Left lung (tissue), 10 donors: ENCODE data around the gene HDHD2. TPM values are rescaled to one million over a fixed set of nuclear protein-coding genes. Genes with fewer than 3 reads are reported as not detected.
"Not testable (repeated sequence)": the region's sequence is repeated elsewhere in the genome, so short reads cannot be mapped to it uniquely, and the experiment has no call there.

ENCODE experiments used
- ATAC-seq: fragments of 200-7000 bp; cut with Tn5 transposase; one replicate; pipeline ENCODE4 v1.9.1; 2020; ENCODE audit warnings: moderate library complexity
- DNase-seq, 4 donors: peaks; one replicate each; pipeline ENCODE4 v3.0.0-alpha.2; 2013 to 2020
- H3K27ac ChIP-seq, 2 donors: fragments of 200-600 bp; sonication (generic) in 1 of 2; one replicate each; pipeline versions ENCODE4 v1.5.0 to v1.8.0; 2020 to 2021
- H3K27me3 ChIP-seq, 2 donors: fragments of 200-600 bp; sonication (generic) in 1 of 2; one replicate each; pipeline versions ENCODE4 v1.5.0 to v1.8.0; 2020 to 2021
- H3K36me3 ChIP-seq, 2 donors: fragments of 200-600 bp; sonication (generic) in 1 of 2; one replicate each; pipeline versions ENCODE4 v1.5.0 to v1.8.0; 2020 to 2021
- H3K4me1 ChIP-seq, 2 donors: fragments of 200-600 bp; one replicate each; pipeline ENCODE4 v1.8.0; 2021
- H3K4me3 ChIP-seq, 2 donors: fragments of 200-600 bp; sonication (generic) in 1 of 2; one replicate each; pipeline versions ENCODE4 v1.5.0 to v1.8.0; 2020 to 2021; ENCODE audit warnings: mild to moderate bottlenecking in 1 of 2
- H3K9me3 ChIP-seq, 2 donors: fragments of 200-600 bp; sonication (generic) in 1 of 2; one replicate each; pipeline versions ENCODE4 v1.5.0 to v1.8.0; 2020 to 2021
- intact Hi-C, 2 donors: fragments of 100-400 bp; cut with DNase I; formaldehyde crosslinking; loops; one replicate each; pipeline versions ENCODE4 v1.11.2 to v1.14.2; 2022
- polyA plus RNA-seq, 6 donors: library from polyadenylated mRNA; unstranded; fragments of 120-200 nt; gene quantifications; one replicate each; pipeline ENCODE4 v1.2.1, GENCODE V29; 2013; ENCODE audit not compliant: insufficient read length in 6 of 6
- total RNA-seq, 2 donors: library from RNA; stranded (reverse); fragmentation: NEBNext Ultra II Directional; extraction: Animal tissue kit (Norgen Biotek cat#: 25700); gene quantifications; one replicate each; pipeline ENCODE4 v1.2.1, GENCODE V29; 2021
- TF ChIP-seq, protein P1 (sequence below), 2 donors: fragments of 200-600 bp; sonication (generic) in 1 of 2; IDR thresholded peaks; one replicate each; pipeline versions ENCODE4 v1.5.0 to v1.8.0; 2021; ENCODE audit warnings: antibody characterized with exemption in 2 of 2
- donor health status: DM: no; HTN: yes; CAD: no.
- donor health status: DM: no; HTN: no; CAD: no.

HDHD2 gene
- total and polyA plus RNA-seq, 8 donors: 35.9 to 56.3 (median 47.7) TPM

DNA sequence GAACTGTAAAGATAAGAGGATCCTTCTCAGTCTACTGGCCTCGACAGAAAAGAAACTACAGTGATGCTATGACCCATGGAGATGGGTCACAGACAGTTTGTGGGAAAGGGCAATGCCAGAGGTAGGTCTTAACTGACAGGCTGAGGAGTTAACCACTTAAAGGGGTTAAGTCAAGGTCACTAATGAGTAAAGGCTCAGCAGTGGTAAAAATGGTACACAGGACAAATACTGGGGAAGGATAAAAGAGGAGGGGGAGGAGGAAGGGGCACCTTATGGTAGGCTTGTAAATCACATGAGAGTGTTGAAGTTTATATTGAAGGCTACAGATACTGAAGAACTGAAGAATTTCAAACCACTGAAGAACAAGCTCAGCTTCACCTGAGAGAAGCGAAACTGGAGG, 16.0 kb upstream of the HDHD2 start:
- intact Hi-C loops: no loop called here
- Histone ChIP-seq H3K4me1 (peaks cover 0 to 3% of the 10 kb centered on the region in 2 donors), H3K36me3 (no peaks in the 10 kb centered on the region), H3K27me3 (no peaks in the 10 kb centered on the region), H3K9me3 (no peaks in the 10 kb centered on the region), H3K4me3 (no peak overlapping the region), H3K27ac (no peak overlapping the region)
- TF ChIP-seq, protein P1, sequence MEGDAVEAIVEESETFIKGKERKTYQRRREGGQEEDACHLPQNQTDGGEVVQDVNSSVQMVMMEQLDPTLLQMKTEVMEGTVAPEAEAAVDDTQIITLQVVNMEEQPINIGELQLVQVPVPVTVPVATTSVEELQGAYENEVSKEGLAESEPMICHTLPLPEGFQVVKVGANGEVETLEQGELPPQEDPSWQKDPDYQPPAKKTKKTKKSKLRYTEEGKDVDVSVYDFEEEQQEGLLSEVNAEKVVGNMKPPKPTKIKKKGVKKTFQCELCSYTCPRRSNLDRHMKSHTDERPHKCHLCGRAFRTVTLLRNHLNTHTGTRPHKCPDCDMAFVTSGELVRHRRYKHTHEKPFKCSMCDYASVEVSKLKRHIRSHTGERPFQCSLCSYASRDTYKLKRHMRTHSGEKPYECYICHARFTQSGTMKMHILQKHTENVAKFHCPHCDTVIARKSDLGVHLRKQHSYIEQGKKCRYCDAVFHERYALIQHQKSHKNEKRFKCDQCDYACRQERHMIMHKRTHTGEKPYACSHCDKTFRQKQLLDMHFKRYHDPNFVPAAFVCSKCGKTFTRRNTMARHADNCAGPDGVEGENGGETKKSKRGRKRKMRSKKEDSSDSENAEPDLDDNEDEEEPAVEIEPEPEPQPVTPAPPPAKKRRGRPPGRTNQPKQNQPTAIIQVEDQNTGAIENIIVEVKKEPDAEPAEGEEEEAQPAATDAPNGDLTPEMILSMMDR (IDR thresholded peaks at IDR 0.05): no peak
- DNase-seq: no peak
- no peak for ATAC-seq

- no peak overlapping the region for H3K27ac ChIP-seq
- H3K4me3 ChIP-seq: no peak overlapping the region
- ATAC-seq (peak; percentile 29), DNase-seq (no peak)
- intact Hi-C loops: no loop called here
- no peaks in the 10 kb centered on the region for H3K27me3 ChIP-seq
- TF ChIP-seq, protein P1 (IDR thresholded peaks at IDR 0.05): no peak
- no peaks in the 10 kb centered on the region for H3K9me3 ChIP-seq
- H3K4me1 ChIP-seq: peaks cover 0 to 3% of the 10 kb centered on the region in 2 donors
- no peaks in the 10 kb centered on the region for H3K36me3 ChIP-seq
These were observed 12.9 kb upstream of the HDHD2 start for GRCh38 chr18:47163241-47163640.

DNA sequence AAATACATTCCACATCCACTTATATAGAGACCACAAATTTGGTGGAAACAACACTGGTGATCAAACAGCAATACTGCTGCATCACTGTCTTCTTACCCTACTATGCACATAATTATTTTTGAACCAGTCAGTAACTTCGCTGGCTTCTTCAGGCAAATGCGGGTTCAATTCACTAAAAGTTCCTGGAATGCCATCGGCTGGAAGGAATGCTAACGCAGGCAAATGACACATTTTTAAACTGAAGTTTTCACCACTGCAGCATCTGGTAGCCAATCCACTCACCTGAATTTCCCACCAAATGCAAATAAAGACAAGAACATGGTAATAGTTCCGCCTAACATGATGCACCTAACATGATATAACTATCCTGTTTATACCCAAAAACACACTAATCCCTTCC, 10.0 kb upstream of the HDHD2 start:
- no peaks in the 10 kb centered on the region for H3K9me3 ChIP-seq
- TF ChIP-seq, protein P1 (IDR thresholded peaks at IDR 0.05): no peak
- H3K27ac ChIP-seq: no peak overlapping the region
- no peak overlapping the region for H3K4me3 ChIP-seq
- H3K4me1 ChIP-seq: no peaks in the 10 kb centered on the region
- intact Hi-C loops: no loop called here
- H3K36me3 ChIP-seq: peaks cover 0 to 12% of the 10 kb centered on the region in 2 donors
- H3K27me3 ChIP-seq: no peaks in the 10 kb centered on the region
- no peak for ATAC-seq
- DNase-seq: no peak

DNA sequence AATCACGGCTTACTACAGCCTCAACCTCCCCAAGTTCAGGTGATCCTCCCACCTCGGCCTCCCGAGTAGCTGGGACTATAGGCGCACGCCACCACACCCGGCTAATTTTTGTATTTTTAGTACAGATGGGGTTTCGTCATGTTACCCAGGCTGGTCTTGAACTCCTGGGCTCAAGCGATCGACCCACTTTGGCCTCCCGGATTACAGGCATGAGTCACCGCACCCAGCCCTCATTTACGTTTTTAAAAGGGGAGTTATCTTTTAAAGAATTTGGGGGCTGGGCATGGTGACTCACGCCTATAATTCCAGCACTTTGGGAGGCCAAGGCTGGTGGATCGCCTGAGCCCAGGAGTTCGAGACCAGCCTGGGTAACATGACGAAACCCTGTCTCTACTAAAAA, 8.1 kb upstream of the HDHD2 start:
- peak in 1 of 4 donors; percentile 28 for DNase-seq
- H3K4me1 ChIP-seq, ATAC-seq, H3K27me3 ChIP-seq, H3K27ac ChIP-seq, H3K9me3 ChIP-seq, H3K4me3 ChIP-seq, intact Hi-C loops: not testable (repeated sequence)
- H3K36me3 ChIP-seq: peaks cover 0 to 30% of the 10 kb centered on the region in 2 donors

GRCh38 chr18:47151439-47151838, 1.1 kb upstream of the HDHD2 start:
- peaks cover 8 to 28% of the 10 kb centered on the region in 2 donors for H3K4me1 ChIP-seq
- peaks cover 0 to 31% of the 10 kb centered on the region in 2 donors for H3K36me3 ChIP-seq
- no peaks in the 10 kb centered on the region for H3K9me3 ChIP-seq
- H3K4me3 ChIP-seq: peak overlapping the region in 1 of 2 donors; percentile 76
- TF ChIP-seq, protein P1 (IDR thresholded peaks at IDR 0.05): no peak
- intact Hi-C loops: no loop called here
- ATAC-seq (no peak), DNase-seq (no peak)
- no peaks in the 10 kb centered on the region for H3K27me3 ChIP-seq
- peak overlapping the region in 1 of 2 donors; percentile 95 for H3K27ac ChIP-seq

GRCh38 chr18:47150824-47151366, 595 bp upstream of the HDHD2 start:
- H3K27me3 ChIP-seq: no peaks in the 10 kb centered on the region
- H3K27ac ChIP-seq: peak overlapping the region; percentile 92 to 95
- no peaks in the 10 kb centered on the region for H3K9me3 ChIP-seq
- TF ChIP-seq, protein P1 (IDR thresholded peaks at IDR 0.05): no peak
- DNase-seq (peak in 1 of 4 donors; percentile 50), ATAC-seq (peak; percentile 3)
- H3K36me3 ChIP-seq: peaks cover 0 to 25% of the 10 kb centered on the region in 2 donors
- intact Hi-C loops: no loop called here
- peaks cover 8 to 28% of the 10 kb centered on the region in 2 donors for H3K4me1 ChIP-seq
- peak overlapping the region; percentile 62 to 76 for H3K4me3 ChIP-seq
